Common myeloid progenitor, CD34-positive (primary cell): Measurements from ENCODE around the gene SHISA5.

ENCODE experiments used
- CTCF ChIA-PET: fragments of 350-600 bp; sonication (Branson Sonifier 250); formaldehyde crosslinking; loops from one replicate; lab custom pipeline; 2021; ENCODE audit warnings: antibody characterized with exemption; lab: Charles Lee
- POLR2A ChIA-PET: fragments of 350-600 bp; sonication (Branson Sonifier 250); formaldehyde crosslinking; loops from one replicate; lab custom pipeline; 2021; ENCODE audit warnings: antibody characterized with exemption; lab: Charles Lee
- DNase-seq, 3 donors: peaks; one replicate each; pipeline versions ENCODE4 v3.0.0 to v3.0.0-alpha.2; 2013
- H3K27ac ChIP-seq, 2 experiments: 1 replicate in 1 of 2; 2 replicates in 1 of 2; pipeline ENCODE4 v1.7.0; 2013; ENCODE audit warnings: inconsistent platforms in 2 of 2, low read length in 2 of 2, mild to moderate bottlenecking in 2 of 2, low read depth in 1 of 2, moderate library complexity in 1 of 2; ENCODE audit not compliant: severe bottlenecking in 2 of 2, insufficient read depth in 1 of 2, poor library complexity in 1 of 2
- H3K27me3 ChIP-seq, 5 experiments: replicated peaks in 2 of 5; 1 replicate in 3 of 5; 2 replicates in 2 of 5; pipeline versions ENCODE4 v1.6.1 to v1.7.0; 2013; ENCODE audit warnings: low read length in 4 of 5, mild to moderate bottlenecking in 2 of 5, moderate library complexity in 2 of 5, inconsistent platforms in 1 of 5; ENCODE audit not compliant: insufficient read depth in 5 of 5, control insufficient read depth in 4 of 5
- H3K36me3 ChIP-seq, 4 experiments: 1 replicate in 2 of 4; 2 replicates in 2 of 4; pipeline versions ENCODE4 v1.6.1 to v1.7.0; 2013; ENCODE audit warnings: low read length in 3 of 4, control low read depth in 1 of 4, mild to moderate bottlenecking in 1 of 4; ENCODE audit not compliant: control insufficient read depth in 4 of 4, insufficient read depth in 4 of 4
- H3K4me1 ChIP-seq, 4 experiments: 1 replicate in 3 of 4; 2 replicates in 1 of 4; pipeline versions ENCODE4 v1.6.1 to v1.7.1; 2013; ENCODE audit warnings: low read length in 3 of 4, mild to moderate bottlenecking in 3 of 4, control low read depth in 1 of 4, inconsistent platforms in 1 of 4, moderate library complexity in 1 of 4; ENCODE audit not compliant: control insufficient read depth in 4 of 4, insufficient read depth in 4 of 4; ENCODE audit errors: control extremely low read depth in 1 of 4
- H3K4me3 ChIP-seq, 7 experiments: 1 replicate in 4 of 7; 2 replicates in 3 of 7; pipeline versions ENCODE4 v1.5.1 to v1.7.0; 2013; ENCODE audit warnings: mild to moderate bottlenecking in 7 of 7, low read length in 6 of 7, moderate library complexity in 6 of 7, inconsistent platforms in 2 of 7, low read depth in 2 of 7, control low read depth in 1 of 7; ENCODE audit not compliant: insufficient read depth in 4 of 7, control insufficient read depth in 1 of 7; ENCODE audit errors: extremely low read depth in 1 of 7
- H3K9me3 ChIP-seq, 5 experiments: 1 replicate in 4 of 5; 2 replicates in 1 of 5; pipeline versions ENCODE4 v1.6.1 to v1.7.1; 2013; ENCODE audit warnings: low read length in 4 of 5, mild to moderate bottlenecking in 2 of 5, inconsistent platforms in 1 of 5, low read depth in 1 of 5, moderate library complexity in 1 of 5; ENCODE audit not compliant: control insufficient read depth in 4 of 5, insufficient read depth in 2 of 5; ENCODE audit errors: control extremely low read depth in 1 of 5
- WGBS: methylation state at CpG from one replicate; pipeline ENCODE4 v1.1.5; 2013; ENCODE audit not compliant: insufficient coverage; 5-methylcytosine and 5-hydroxymethylcytosine counted together

The SHISA5 gene

DNA sequence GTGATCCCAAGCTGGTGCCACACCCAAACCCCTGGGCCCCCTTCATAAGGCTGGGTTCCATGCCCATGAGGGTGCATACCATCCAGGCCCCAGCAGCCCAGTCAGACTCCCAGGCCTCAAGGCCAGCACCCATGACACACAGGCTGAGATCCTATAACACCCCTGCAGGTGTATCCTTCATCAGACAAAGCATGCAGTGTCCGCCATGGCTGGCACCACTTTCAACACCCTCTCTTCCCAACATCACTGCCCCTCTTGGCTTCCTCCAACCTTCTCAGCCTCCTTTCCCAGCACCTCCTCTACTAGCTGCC, 67.5 kb downstream of the SHISA5 start:
- Histone ChIP-seq H3K4me3 (no peak overlapping the region), H3K27ac (no peak overlapping the region), H3K4me1 (peaks cover 5 to 31% (median 17%) of the 10 kb centered on the region in 4 experiments), H3K9me3 (no peaks in the 10 kb centered on the region), H3K36me3 (peaks cover 2 to 35% (median 14%) of the 10 kb centered on the region in 4 experiments), H3K27me3 (no peaks in the 10 kb centered on the region)
- POLR2A ChIA-PET: interaction anchor here (1.1 to 1.3 kb wide), 3 partner anchors 10 to 163 kb away, joined by 3 to 8 read pairs (median 5); partner anchors contain the start of gene ATRIP
- WGBS: 33% methylated on average over 1 of the region's 1 CpG
- CTCF ChIA-PET: interaction anchor here (0.7 to 9.8 kb wide), 63 partner anchors 8 to 254 kb away, joined by 3 to 164 read pairs (median 5); partner anchors contain the start of genes ATRIP, CDC25A, SHISA5 and ZNF589
- no peak for DNase-seq

DNA sequence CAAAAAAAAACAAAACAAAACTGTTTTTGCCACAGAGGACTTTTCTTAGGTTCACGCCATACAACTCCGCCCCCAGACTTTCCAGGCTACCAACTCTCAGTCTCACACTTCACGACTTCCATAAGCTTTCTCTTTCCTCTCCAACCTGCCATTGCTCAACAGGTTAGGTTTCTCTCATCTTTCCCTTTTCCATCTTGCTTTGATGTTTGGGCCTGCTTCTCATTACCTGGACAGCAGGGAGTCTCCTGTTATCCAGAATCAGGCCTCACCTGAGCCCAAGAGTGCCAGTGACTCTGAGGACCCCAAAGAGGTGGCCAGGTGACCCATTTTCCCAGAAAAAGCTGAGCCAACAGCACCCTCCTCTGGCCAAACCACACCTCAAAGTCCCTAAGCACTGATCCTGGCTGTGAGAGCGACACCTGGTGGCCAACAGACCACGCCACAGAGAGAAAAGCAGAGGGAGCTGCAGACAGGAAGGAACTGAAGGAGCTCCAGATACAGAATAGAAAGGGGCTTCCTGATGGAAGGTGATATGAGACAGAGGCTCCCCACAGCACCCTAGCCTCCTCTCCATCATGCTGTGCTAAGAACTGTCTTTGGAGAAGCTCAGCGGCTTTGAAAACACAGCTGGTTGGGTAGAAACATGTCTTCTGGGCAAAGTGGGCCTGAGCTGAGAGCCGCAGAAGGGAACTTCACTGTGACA, 68.0 kb downstream of the SHISA5 start:
- Histone ChIP-seq H3K27me3 (no peaks in the 10 kb centered on the region), H3K27ac (no peak overlapping the region)
- POLR2A ChIA-PET: interaction anchor here (0.7 to 1.3 kb wide), 4 partner anchors 10 to 162 kb away, joined by 3 to 8 read pairs (median 4); partner anchors contain the start of gene ATRIP

DNA sequence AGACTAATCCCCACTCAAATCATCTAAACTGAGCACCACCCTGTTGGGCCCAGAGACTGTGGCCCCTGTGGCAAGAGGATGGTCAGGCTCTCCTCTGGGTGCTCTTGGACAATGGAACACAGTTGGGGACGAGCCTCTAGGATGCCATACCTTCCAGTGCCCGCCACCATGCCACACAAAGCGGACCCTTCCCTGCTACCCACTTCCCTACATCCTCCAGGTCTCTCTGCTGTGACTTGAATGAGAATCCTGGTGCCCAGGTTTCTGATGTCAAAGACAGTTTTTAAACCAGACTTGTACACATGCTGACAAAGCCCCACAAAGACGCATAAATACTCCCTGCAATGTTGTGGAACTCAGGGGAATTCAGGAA, 68.8 kb downstream of the SHISA5 start:
- ChIA-PET POLR2A (interaction anchor here (0.7 to 1.2 kb wide), 2 partner anchors 160 to 162 kb away, joined by 3 read pairs; no protein-coding TSS in a partner anchor), CTCF (interaction anchor here (0.8 to 9.8 kb wide), 29 partner anchors 10 to 253 kb away, joined by 3 to 164 read pairs (median 12); partner anchors contain the start of gene SHISA5)
- H3K9me3 ChIP-seq: no peaks in the 10 kb centered on the region
- no peak overlapping the region for H3K27ac ChIP-seq
- H3K36me3 ChIP-seq: peaks cover 2 to 38% (median 14%) of the 10 kb centered on the region in 4 experiments
- peaks cover 0 to 26% (median 13%) of the 10 kb centered on the region in 4 experiments for H3K4me1 ChIP-seq
- H3K27me3 ChIP-seq: peaks cover 0 to under 1% (median 0%) of the 10 kb centered on the region in 5 experiments
- DNase-seq: no peak
- WGBS: 82% methylated on average over 4 of the region's 4 CpGs
- no peak overlapping the region for H3K4me3 ChIP-seq

More for the DNA sequence above, 68.0 kb downstream of the SHISA5 start:
- Histone ChIP-seq H3K36me3 (peaks cover 2 to 38% (median 14%) of the 10 kb centered on the region in 4 experiments), H3K4me3 (no peak overlapping the region), H3K9me3 (no peaks in the 10 kb centered on the region), H3K4me1 (peaks cover 0 to 26% (median 13%) of the 10 kb centered on the region in 4 experiments)
- CTCF ChIA-PET: interaction anchor here (0.7 to 9.8 kb wide), 69 partner anchors 9 to 254 kb away, joined by 3 to 164 read pairs (median 4); partner anchors contain the start of genes ATRIP, CDC25A, SHISA5 and ZNF589
- peak; percentile 86 to 92 (median 87) for DNase-seq
- 45% methylated on average over 7 of the region's 7 CpGs for WGBS

DNA sequence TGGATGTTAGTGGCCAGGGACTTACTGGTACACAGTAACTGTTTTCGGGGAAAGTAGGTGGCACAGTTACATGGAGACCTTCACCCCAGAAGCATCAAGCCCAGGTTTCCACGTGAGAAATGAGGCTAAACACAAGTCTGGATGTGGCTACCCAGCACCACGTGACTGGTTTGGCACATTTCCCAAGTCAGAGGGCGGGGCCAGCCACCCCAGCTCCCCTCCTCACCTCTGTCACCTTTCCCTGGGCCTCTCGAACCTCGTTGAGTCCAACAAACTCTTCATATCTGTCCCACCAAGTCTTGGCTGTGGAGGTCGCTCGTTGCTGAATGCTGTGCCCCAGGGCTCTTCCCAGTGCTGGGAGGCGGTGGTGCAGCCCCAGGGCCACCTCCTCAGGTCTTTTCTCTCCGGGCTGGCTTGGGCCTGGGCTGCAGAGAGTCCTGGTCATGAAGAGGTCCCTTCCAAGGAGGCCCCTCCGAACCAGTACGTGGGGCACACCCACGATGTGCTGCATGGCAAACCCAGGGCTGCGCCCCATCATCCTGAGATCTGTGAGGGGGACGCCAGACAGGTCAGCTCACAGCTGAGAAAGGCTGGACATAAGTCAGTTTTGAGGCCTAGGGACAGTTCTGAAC, 69.3 kb downstream of the SHISA5 start:
- WGBS: 81% methylated on average over 12 of the region's 15 CpGs
- Histone ChIP-seq H3K4me3 (no peak overlapping the region), H3K27me3 (peaks cover 0 to 2% (median 0%) of the 10 kb centered on the region in 5 experiments), H3K36me3 (peaks cover 2 to 38% (median 14%) of the 10 kb centered on the region in 4 experiments), H3K27ac (no peak overlapping the region), H3K4me1 (peaks cover 0 to 28% (median 18%) of the 10 kb centered on the region in 4 experiments), H3K9me3 (no peaks in the 10 kb centered on the region)
- DNase-seq: no peak
- ChIA-PET POLR2A (no interaction called here), CTCF (interaction anchor here (1.0 to 9.8 kb wide), 21 partner anchors 9 to 252 kb away, joined by 3 to 164 read pairs (median 6); partner anchors contain the start of genes CAMP and SHISA5)

DNA sequence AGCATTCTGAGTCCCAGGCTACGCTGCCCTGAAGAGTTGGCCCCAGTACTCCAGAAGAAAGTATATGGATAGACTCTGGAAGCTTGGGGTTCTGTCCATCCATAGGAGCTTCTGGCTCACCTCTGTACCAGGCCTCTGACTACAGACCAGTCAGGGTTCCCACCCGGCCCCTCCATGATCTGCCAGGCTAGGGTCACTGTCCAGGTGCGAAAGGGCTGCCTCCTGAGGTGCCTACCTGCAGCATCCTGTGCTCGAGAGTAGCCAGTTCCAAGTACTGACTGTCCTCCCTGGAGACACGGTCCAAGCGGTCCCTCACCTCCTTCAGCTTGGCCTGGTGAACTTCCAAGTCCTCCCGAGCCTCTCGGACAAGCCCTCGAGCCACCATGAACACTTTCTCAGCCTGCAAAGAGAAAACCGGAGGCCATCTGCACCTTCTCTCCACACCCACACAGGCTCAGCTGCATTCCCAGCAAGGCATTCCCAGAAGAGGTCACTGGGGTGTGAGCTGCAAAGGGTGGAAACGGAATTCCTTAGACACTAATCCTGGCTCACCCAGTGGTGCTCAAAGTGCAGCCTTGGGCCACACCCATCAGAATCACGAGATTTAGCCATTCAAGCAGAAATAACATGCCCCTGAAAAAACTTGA, 70.4 kb downstream of the SHISA5 start:
- Histone ChIP-seq H3K4me1 (peaks cover 0 to 22% (median 16%) of the 10 kb centered on the region in 4 experiments), H3K27me3 (peaks cover 0 to 3% (median under 1%) of the 10 kb centered on the region in 5 experiments), H3K27ac (no peak overlapping the region)

DNA sequence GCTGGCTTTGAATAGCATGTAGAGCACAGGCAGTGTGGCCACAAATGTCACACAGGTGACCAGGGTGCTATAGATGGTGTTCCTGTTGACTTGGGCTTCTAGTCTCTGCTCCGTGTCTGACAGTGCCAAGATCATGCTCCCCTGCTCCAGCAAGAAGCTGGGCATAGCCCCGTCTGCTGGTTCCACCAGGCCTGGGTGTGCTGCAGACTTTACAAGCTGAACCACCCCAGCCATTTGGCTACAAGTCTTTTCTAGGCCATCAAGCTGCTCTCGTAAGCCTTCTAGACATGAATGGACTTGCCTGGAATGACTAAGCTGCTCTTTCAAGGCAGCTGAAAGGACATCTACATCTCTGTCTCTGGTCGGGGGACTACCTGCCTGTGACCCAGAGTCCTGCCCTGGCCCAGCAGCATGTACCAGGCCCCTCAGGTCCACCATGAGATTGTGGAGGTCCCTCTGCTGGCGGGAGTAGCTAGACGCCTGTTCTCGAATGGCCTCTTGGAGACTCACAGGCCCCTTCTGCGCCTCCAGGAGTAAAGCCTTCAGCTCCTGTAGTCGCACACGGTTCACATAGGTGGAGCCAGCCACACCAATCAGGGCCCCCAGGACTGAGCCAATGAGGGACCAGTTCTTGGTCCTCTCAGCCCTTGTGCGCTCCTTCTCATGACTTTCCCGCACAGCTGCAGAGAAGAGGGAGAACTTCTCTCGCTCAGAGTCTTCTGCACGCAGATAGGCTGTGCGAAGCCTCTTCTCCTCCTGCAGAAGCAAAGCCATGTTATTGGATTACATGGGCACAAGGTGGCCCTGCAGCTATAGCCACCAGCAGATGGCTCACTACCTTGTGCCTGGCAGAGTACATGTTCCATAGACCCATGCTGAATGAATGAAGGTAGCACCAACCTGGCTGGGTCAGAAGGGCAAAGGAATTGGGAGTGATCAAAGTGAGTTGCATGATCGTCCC, 71.3 kb downstream of the SHISA5 start:
- WGBS: 95% methylated on average over 15 of the region's 16 CpGs
- H3K4me3 ChIP-seq: no peak overlapping the region
- POLR2A ChIA-PET: no interaction called here
- H3K27me3 ChIP-seq: peaks cover 0 to 9% (median 3%) of the 10 kb centered on the region in 5 experiments
- CTCF ChIA-PET: interaction anchor here (0.6 to 9.8 kb wide), 18 partner anchors 9 to 248 kb away, joined by 3 to 164 read pairs (median 4); partner anchors contain the start of gene ATRIP
- peak overlapping the region in 1 of 2 experiments; percentile 4 for H3K27ac ChIP-seq
- H3K4me1 ChIP-seq: peaks cover 0 to 23% (median 20%) of the 10 kb centered on the region in 4 experiments
- H3K9me3 ChIP-seq: no peaks in the 10 kb centered on the region
- H3K36me3 ChIP-seq: peaks cover 2 to 38% (median 14%) of the 10 kb centered on the region in 4 experiments
- DNase-seq: peak; percentile 37 to 53 (median 53)

More for the DNA sequence above, 70.4 kb downstream of the SHISA5 start:
- WGBS: 98% methylated on average over 10 of the region's 12 CpGs
- CTCF ChIA-PET: interaction anchor here (1.0 to 9.8 kb wide), 20 partner anchors 8 to 210 kb away, joined by 3 to 164 read pairs (median 4); partner anchors contain the start of gene CAMP
- no peak for DNase-seq
- peaks cover 2 to 38% (median 14%) of the 10 kb centered on the region in 4 experiments for H3K36me3 ChIP-seq
- H3K9me3 ChIP-seq: no peaks in the 10 kb centered on the region
- no peak overlapping the region for H3K4me3 ChIP-seq
- POLR2A ChIA-PET: no interaction called here
